ENCODE results near the gene FMN2.

- TF ChIP-seq CTCF (IDR thresholded peaks at IDR 0.05) (no peak), POLR2A (IDR thresholded peaks at IDR 0.05) (no peak), POLR2AphosphoS5 (IDR thresholded peaks at IDR 0.05) (no peak)
Observed at GRCh38 chr1:240178366-240178765, 86.7 kb downstream of the FMN2 start.
